NT2/D1 (cell line): ENCODE data around the gene CMKLR1.

Experiments used
- YY1 ChIP-seq: IDR thresholded peaks from 2 replicates; pipeline ENCODE4 v1.6.1; 2011; ENCODE audit not compliant: insufficient read length, insufficient read depth
- ZNF274 ChIP-seq: IDR thresholded peaks from 2 replicates; pipeline ENCODE4 v1.6.1; 2011; ENCODE audit warnings: mild to moderate bottlenecking, low read depth, low read length

DNA sequence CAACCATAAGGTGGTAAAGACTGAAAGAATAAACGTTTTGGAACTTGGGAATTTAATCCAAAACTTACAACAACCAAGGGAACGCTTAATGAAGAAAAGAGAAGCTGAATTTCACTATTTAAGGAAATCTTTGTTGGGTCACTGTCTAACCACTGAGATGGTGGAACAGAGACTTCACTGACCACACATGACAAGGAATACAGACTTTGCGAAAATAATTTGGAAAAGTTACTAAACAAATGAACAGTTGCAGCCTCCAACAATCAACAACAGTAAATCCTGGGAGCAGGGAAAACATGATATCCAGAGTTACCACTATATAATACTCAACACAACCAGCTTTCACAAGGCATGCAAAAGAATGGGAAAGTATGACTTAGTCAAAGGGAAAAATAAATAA, 79.1 kb downstream of the CMKLR1 start:
- TF ChIP-seq ZNF274: no peak
- TF ChIP-seq YY1: no peak
